Thyroid gland (tissue), 4 donors: ENCODE measurements around the gene SLC22A12. TPM values are rescaled to one million over a fixed set of nuclear protein-coding genes. Genes with fewer than 3 reads are reported as not detected.

Experiments used
- DNase-seq, 2 donors: peaks; one replicate each; pipeline ENCODE4 v3.0.0-alpha.2; 2019
- H3K27ac ChIP-seq, 3 donors: fragments of 200-600 bp; sonication (generic); 1 replicate in 2 of 3; 2 replicates in 1 of 3; pipeline ENCODE4 v1.5.1; 2016 to 2019; ENCODE audit warnings: mild to moderate bottlenecking in 1 of 3, moderate library complexity in 1 of 3
- H3K27me3 ChIP-seq: fragments of 200-600 bp; sonication (generic); one replicate; pipeline ENCODE4 v1.5.1; 2019
- H3K36me3 ChIP-seq, 2 donors: fragments of 200-600 bp; sonication (generic); one replicate each; pipeline ENCODE4 v1.5.1; 2016 to 2019
- H3K4me1 ChIP-seq, 2 donors: fragments of 200-600 bp; sonication (generic); one replicate each; pipeline ENCODE4 v1.5.1; 2017 to 2019
- H3K4me3 ChIP-seq, 3 donors: fragments of 200-600 bp; sonication (generic); replicated peaks in 1 of 3; 1 replicate in 2 of 3; 2 replicates in 1 of 3; pipeline ENCODE4 v1.5.1; 2016; ENCODE audit warnings: mild to moderate bottlenecking in 1 of 3
- H3K9me3 ChIP-seq: fragments of 200-600 bp; sonication (generic); one replicate; pipeline ENCODE4 v1.5.1; 2017
- POLR2A ChIP-seq, 2 donors: fragments of 450-650 bp; IDR thresholded peaks; one replicate each; pipeline ENCODE4 v1.6.1; 2017; ENCODE audit warnings: antibody characterized with exemption in 2 of 2, mild to moderate bottlenecking in 2 of 2, moderate library complexity in 1 of 2
- WGBS, 2 donors: methylation state at CpG; one replicate each; pipeline ENCODE4 v1.1.5; 2017; 5-methylcytosine and 5-hydroxymethylcytosine counted together
- intact Hi-C: fragments of 100-400 bp; cut with DNase I; formaldehyde crosslinking; loops from one replicate; pipeline ENCODE4 v1.15.1; 2023
- total RNA-seq, 4 donors: library from RNA; depleted of rRNA; stranded (reverse); fragments of >200 nt; gene quantifications; one replicate each; pipeline ENCODE4 v1.2.3, GENCODE V29; 2016
- TF ChIP-seq, protein P1 (sequence below), 6 experiments: fragments of 200-600 bp in 3 of 6; fragments of 450-650 bp in 3 of 6; sonication (generic) in 3 of 6; IDR thresholded peaks; one replicate each; pipeline ENCODE4 v1.5.1; 2016 to 2019; ENCODE audit warnings: antibody characterized with exemption in 6 of 6, mild to moderate bottlenecking in 2 of 6, inconsistent platforms in 1 of 6, moderate library complexity in 1 of 6

Gene SLC22A12
- total RNA-seq, 4 donors from 2014 or later: not detected

DNA sequence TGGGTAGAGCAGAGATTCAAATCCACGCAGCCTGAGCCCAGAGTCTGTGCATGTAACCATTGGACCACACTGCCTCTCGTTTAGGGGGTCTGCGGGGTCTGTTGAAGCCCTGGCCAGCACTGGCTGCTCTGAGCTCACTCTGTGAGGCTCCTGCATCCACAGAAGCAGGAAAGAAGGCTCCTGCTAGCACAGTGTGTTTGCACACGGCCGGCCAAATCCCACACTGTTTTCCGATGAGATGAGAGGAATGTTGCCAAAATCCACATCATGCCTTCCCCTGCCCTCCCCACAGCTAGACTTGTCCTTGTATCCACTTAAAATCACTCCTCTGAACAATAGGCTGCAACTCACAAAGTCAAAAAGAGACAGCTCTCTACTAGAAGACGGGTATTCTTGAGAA is 10.6 kb upstream of the SLC22A12 start:
- no peaks in the 10 kb centered on the region for H3K4me1 ChIP-seq
- no peaks in the 10 kb centered on the region for H3K9me3 ChIP-seq
- H3K27me3 ChIP-seq: no peaks in the 10 kb centered on the region
- intact Hi-C loops: no loop called here
- no peaks in the 10 kb centered on the region for H3K36me3 ChIP-seq
- no peak for DNase-seq
- TF ChIP-seq, protein P1, sequence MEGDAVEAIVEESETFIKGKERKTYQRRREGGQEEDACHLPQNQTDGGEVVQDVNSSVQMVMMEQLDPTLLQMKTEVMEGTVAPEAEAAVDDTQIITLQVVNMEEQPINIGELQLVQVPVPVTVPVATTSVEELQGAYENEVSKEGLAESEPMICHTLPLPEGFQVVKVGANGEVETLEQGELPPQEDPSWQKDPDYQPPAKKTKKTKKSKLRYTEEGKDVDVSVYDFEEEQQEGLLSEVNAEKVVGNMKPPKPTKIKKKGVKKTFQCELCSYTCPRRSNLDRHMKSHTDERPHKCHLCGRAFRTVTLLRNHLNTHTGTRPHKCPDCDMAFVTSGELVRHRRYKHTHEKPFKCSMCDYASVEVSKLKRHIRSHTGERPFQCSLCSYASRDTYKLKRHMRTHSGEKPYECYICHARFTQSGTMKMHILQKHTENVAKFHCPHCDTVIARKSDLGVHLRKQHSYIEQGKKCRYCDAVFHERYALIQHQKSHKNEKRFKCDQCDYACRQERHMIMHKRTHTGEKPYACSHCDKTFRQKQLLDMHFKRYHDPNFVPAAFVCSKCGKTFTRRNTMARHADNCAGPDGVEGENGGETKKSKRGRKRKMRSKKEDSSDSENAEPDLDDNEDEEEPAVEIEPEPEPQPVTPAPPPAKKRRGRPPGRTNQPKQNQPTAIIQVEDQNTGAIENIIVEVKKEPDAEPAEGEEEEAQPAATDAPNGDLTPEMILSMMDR (IDR thresholded peaks at IDR 0.05): no peak
- TF ChIP-seq POLR2A (IDR thresholded peaks at IDR 0.05): no peak
- WGBS, 2 donors: 52% methylated on average over 4 to 7 of the region's 7 CpGs
- H3K4me3 ChIP-seq: no peak overlapping the region
- no peak overlapping the region for H3K27ac ChIP-seq

DNA sequence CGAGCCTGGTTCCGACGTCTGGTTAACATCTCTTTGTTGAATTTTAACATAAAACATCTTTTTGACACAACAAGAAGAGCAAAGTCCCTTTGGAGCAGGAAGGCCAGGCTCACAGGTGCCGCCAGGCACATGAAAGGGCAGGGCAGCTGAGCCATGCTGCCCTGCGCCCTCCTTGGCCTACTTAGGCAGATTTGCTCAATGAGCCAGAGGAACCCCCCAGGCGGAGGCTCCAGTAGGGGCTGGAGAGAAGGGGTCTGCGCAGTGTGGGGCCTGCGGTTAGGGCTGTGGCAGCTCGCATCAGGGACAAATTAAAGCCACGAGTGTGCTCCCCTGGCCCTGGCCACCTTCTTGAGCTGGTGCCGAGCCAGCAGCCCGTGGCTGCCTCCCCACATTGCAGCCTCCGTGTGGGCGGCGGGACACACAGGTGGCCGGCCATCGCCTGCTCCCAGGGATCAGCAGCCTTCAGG is 9.9 kb upstream of the SLC22A12 start:
- WGBS, 2 donors: 90 to 94% methylated on average over 11 to 16 of the region's 17 CpGs
- Histone ChIP-seq H3K4me3 (no peak overlapping the region), H3K27ac (no peak overlapping the region), H3K36me3 (no peaks in the 10 kb centered on the region), H3K27me3 (no peaks in the 10 kb centered on the region), H3K9me3 (no peaks in the 10 kb centered on the region), H3K4me1 (no peaks in the 10 kb centered on the region)
- TF ChIP-seq POLR2A (IDR thresholded peaks at IDR 0.05): no peak
- TF ChIP-seq, protein P1 (IDR thresholded peaks at IDR 0.05): no peak
- intact Hi-C loops: no loop called here
- no peak for DNase-seq

DNA sequence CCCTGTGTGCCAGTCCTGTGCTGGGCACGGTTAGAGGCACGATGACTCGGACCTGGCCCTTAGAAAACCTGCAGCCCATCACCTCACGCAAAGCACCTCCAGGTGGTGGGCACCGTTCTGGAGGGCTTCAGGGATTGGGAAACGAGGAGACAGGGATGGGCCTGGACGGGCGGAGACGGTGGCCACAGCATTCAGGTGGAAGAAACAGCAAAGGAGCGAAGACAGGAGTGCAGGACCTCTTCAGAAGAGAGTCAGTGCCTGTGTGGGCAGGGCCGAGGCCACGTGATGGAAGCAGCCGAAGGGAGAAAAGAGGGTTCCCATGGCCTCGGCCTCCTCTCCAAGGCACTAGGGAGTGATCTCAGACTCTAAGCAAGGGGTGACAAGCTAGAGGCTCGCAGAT is 8.1 kb upstream of the SLC22A12 start:
- Histone ChIP-seq H3K4me3 (no peak overlapping the region), H3K9me3 (no peaks in the 10 kb centered on the region), H3K27ac (no peak overlapping the region), H3K36me3 (no peaks in the 10 kb centered on the region), H3K4me1 (no peaks in the 10 kb centered on the region), H3K27me3 (no peaks in the 10 kb centered on the region)
- WGBS, 2 donors: 88% methylated on average over 15 of the region's 15 CpGs
- intact Hi-C loops: no loop called here
- TF ChIP-seq POLR2A (IDR thresholded peaks at IDR 0.05): no peak
- TF ChIP-seq, protein P1 (IDR thresholded peaks at IDR 0.05): no peak
- no peak for DNase-seq

DNA sequence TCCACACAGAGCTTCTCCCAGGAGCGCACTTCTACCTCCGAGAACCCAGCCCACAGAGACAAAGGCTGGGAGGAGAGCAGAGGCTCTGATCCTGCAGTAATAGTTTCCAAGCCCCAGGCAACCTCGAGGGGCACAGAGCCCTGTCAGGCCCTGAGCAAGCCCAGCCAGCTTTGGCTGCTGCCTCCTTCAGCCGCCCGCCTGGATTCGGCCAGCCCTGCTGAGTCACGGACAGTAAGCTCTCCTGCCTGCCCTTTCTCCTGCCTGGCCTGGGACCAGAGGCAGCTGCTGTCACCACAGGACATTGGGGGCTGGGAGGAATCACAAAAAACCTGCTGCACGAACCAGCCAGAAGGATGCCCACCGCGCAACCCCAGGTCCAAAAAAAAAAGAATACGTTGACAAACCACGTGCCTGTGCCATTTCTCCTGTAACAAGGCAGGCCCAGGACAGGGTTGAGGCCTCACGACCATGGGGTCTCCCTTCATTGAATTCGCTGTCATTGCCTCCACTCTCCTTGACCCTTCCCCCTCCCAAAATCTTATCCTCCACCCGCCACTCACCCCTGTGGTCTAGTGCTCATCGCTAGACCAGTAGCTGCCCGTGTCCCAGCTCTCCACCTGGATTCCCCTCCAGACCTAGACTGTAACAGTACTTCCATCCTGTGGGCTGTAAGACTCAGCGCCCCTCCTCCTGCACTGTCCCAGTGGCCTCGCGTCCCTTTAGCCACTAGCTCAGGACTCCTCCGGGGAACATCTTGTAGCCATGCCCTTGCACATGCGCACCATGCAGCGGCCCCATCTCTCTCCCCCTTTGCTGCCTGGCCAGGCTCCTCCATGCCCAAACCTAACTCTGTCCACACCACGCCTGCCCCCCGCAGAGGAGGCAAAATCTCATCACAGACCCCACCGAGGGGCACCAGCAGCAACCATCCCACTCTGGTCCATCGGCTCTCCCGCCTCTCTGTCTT is 7.4 kb upstream of the SLC22A12 start:
- intact Hi-C loops: no loop called here
- H3K9me3 ChIP-seq: no peaks in the 10 kb centered on the region
- DNase-seq: no peak
- no peaks in the 10 kb centered on the region for H3K27me3 ChIP-seq
- TF ChIP-seq POLR2A (IDR thresholded peaks at IDR 0.05): no peak
- 89 to 90% methylated on average over 23 to 27 of the region's 28 CpGs for WGBS, 2 donors
- H3K36me3 ChIP-seq: no peaks in the 10 kb centered on the region
- H3K4me3 ChIP-seq: no peak overlapping the region
- H3K4me1 ChIP-seq: no peaks in the 10 kb centered on the region
- H3K27ac ChIP-seq: no peak overlapping the region

DNA sequence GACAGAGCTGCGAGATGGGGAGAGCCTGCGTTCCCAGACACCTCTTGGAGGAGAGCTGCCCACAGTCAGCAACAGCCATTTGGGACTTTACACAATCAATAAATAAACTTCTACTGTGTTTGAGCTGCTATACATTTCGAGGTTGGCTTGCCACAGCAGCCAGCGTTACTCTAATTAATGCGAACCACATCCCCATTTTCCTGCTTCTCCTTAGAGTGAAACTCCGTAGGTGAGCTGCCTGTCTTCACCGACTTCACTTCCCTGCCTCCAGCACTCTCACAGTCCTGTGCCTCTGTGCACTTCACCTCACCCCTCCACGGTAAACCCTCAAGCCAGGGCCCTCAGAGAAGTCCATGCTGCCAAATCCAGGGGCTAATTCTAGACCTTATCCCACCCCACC is 5.9 kb upstream of the SLC22A12 start:
- no peak for TF ChIP-seq POLR2A (IDR thresholded peaks at IDR 0.05)
- TF ChIP-seq, protein P1 (IDR thresholded peaks at IDR 0.05): no peak
- H3K36me3 ChIP-seq: no peaks in the 10 kb centered on the region
- no peak for DNase-seq

More for the DNA sequence above, 5.9 kb upstream of the SLC22A12 start:
- intact Hi-C loops: no loop called here
- H3K9me3 ChIP-seq: no peaks in the 10 kb centered on the region
- H3K27ac ChIP-seq: no peak overlapping the region
- H3K27me3 ChIP-seq: no peaks in the 10 kb centered on the region
- no peak overlapping the region for H3K4me3 ChIP-seq
- no peaks in the 10 kb centered on the region for H3K4me1 ChIP-seq
- WGBS, 2 donors: 65 to 69% methylated on average over 8 of the region's 8 CpGs
